ENCODE data around the gene DLGAP3.

DNA sequence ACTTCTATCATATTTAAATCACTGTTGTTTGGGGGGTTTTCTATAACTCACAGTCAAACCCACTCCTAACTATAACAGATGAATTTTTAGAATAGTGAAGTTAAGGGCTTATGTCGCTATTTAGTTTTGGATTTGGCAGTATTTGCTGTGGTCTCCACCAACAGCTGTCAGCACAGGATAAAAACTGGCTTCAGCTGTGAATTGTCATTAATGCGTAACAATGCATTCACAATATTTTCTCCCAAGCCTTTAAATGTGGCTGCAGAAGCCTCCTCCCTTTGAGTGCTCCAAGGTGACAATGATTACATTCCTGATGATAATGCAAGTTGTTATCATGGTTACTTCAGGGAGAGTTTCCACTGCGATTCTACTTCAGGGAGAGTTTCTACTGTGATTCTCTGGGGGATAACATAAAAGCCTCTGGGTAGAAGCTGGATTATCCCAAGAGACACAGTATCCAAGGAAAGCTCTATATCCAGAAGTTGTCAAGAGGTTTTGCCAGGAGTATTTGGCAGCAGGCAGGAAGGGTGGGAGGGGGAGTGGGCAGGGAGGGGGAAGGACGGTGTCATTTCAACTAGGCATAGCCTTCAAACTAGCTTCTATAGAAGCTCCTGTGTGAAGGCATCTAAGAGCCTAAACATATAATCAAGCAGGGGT lies 55.0 kb downstream of the DLGAP3 start:
- TF ChIP-seq POLR2AphosphoS5 (IDR thresholded peaks at IDR 0.05; ENCODE audit: low read depth, low read length) (no peak), POLR2A (IDR thresholded peaks at IDR 0.05; ENCODE audit: low read depth, low read length) (no peak)
